Stromal cell of bone marrow (primary cell): ENCODE measurements around the gene ARL3.
"Not testable (repeated sequence)": the region's sequence is repeated elsewhere in the genome, so short reads cannot be mapped to it uniquely, and the experiment has no call there.

Experiments
- DNase-seq: peaks from one replicate; pipeline ENCODE4 v3.0.0-alpha.2; 2012; ENCODE audit warnings: low read depth

ARL3 gene

DNA sequence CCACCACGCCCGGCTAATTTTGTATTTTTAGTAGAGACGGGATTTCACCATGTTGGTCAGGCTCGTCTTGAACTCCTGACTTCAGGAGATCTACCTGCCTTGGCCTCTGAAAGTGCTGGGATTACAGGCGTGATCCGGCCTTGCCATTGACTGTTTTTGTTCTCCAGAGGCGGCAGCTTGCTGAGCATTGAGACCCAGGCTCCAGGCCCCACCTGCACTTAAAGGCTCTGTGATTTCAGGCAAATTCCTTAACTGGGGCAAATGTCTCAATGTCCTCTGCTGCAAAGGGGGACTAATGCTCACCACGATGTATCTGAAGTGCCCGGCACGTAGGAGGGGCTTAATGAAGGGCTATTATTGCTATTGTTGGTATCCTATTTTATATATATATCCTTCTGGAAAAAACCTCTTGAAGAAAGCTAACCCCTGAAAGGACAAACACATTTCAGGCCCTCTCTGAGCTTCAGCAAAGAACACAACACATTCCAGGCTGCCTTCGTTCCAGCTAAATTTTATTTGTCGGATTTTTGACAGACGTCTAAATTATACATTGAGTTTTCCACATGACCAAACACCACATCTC is 40.9 kb downstream of the ARL3 start:
- DNase-seq = no peak

DNA sequence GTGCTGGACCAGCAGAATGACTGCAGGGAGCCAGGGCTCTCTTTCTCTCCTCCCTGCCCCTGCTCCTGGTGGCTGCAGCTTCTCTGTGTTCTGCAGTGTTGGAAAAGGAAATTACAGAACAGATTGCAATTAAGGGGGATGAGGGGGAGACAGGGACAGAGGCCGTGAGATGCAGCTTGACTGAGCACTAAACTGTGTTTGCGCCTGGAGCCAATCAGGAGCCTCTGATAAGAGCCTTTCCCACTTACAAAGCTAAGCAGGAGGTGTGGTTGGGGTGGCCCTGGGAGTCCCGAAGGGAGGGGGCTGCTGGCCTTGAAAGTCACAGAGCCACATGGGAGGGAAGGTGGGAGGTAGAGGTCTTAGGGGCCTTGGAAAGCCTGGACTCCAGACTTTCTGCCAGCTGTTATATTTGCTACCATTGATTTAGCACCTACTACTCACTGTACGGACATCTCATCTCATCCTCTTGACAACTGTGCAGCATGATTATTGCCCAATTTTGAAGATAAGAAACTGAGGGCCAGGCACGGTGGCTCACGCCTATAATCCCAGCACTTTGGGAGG is 43.2 kb downstream of the ARL3 start:
- no peak for DNase-seq

DNA sequence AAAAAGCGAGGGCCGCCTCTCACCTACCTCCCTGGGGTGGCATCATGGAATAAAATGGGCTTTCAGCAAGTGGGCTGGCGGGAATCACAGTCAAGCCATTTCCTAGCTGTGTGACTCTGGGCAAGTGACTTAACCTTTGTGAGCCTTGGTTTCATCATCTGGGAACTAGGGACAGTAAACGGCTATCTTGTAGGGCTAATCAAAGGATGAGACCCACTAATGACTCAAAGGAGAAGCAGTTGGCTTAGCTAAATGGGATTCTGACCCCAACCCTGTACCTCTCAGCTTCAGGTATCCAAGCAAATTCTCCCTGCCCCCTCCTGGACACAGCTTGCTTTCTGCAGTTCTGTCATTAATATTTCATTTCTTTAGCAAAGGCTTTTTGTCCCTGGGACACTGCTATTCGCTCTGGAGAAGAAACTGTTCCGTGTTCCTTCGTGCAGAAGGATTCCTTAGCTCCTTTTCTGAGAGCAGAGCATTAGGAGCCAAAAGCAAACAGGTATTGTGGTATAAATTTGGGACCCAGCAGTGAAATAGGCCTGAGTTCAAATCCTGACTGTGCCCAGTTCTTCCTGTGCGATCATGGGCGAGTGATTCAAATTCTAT is 44.0 kb downstream of the ARL3 start:
- no peak for DNase-seq

DNA sequence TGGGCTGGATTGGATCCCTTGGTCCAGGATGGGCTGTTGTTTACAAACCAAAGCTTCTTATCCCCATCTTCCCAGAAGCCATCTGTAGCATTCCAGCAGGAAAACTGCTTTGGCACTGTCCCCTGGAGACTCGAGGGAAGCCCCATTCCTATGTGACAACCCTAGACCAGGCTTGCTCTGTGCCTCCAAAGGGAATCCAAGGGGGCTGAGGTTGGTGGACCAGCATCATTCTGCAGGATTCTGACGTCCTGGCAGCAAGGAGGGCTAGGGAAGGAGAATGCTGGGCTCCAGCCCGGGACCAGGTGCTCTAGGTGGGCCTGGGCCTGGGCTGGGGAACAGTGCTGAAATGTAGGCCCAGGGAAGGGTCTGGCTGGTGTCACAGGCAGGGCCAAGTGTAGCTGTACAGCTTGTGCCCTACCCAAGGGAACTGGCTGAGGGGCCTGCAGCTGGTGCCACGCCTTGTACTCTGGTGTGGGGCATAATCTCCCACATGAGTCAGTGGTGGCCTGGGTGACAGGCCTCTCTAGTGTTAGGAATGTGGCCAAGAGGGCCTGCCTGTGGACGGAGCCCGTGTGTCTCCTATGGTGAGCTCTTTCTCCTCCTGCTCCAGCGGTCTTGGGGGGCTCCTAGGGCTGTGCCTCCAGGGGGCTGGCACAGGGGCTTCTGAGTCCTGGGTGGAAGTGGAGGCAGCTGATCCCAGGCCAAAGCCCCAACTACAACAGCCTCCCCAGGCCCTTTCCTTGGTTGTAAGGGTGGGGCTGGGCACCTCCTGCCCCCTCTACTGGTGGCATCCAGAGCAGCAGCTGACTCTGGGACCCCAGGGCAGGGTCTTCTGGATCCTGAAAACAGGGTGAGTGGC is 44.8 kb downstream of the ARL3 start:
- DNase-seq = no peak

DNA sequence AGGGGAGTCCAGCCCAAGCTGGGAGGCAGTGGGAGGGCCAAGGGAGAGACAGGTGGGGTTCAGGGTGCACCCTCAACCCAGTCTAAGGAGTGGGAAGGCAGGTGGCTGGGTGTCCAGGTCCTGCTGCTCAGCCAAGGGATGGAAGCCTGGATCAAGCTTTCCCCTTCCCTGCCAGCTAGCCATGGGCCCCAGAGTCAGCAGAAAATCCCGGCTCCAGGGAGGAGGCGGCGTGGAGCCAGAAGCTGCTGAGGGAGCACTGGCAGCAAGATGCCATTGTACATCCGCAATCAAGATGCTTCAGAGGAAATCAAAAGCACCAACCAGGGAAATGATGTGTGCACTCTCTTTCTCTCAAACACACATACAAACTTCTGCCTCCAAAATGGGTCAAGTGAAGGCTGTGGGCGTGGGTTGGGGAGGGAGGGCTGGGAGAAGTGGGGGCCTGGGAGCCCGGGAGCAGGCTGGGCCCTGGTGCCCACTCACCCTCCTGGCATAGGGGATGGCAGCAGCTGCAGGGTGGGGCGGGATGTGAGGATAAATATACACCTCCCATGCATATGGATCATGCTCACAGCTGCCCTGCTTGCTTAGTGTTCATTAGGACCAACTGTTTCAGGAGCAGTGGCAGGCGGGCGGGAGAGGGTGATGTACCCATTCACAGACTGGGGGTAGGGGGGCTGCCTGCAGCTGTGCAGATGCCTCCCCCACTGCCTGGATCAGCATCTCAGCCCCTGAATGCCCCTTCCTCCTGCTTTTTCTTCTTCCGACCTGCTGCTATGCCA is 45.7 kb downstream of the ARL3 start:
- no peak for DNase-seq

DNA sequence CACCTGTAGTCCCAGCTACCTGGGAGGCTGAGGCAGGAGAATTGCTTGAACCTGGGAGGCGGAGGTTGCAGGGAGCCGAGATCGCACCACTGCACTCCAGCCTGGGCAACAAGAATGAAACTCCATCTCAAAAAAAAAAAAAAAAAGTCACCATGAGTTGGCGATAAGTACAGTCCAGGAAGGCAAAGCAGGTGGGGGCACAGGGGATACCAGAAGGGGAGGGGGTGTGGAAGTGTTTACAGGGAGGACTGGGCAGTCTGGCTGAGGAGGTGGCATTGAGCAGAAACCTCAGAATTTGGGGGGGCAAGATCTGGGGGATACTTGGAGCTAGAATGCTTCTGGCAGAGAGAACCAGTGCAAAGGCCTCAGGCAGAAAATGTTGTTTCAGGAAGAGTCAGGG is 46.8 kb downstream of the ARL3 start:
- not testable (repeated sequence) for DNase-seq

DNA sequence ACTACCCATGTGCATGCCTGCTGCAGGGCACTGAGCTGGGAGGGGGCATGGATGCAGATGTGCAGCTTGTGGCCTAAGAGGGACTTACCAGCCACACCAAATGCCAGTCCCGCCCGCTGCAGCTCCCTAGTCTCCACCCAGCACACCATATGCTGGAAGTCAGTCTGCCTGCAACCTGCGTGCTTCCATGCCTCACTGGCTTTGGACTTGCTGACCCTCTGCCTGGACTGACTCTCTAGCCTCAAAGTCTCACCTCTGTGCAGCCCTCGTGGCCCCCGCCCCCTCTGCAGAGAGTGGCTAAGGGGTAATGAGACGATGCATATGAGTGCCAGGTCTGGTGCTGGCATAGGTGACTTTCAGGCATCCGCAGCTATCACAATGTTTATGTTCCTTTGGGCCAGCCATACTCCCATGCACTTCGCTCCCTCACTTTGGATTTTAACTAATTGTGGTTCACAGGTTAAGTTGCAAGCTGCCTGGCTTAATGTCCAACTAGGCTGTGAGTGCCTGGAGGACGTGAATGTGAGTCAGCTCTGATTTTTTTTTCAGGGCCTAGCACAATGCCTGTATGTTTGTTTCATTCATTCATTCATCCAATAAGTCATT is 48.2 kb downstream of the ARL3 start:
- DNase-seq = no peak

DNA sequence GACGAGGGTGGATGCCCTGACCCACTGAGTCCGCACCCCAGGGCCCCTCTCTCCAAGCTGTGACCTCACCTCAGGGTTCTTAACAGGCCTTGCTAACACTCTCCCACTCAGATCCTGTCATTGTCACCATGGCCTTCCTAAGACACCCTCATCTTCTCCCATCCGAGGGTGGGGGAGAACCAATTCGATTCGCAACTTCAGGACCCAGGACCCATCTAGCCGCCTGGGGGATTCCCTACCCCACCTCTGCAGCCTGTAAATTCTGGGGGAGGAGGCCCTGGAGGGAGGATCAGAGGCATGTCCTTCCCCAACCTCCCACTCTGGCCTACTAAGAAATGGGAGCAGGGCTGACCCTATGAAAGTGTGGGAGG is 52.6 kb downstream of the ARL3 start:
- no peak for DNase-seq

DNA sequence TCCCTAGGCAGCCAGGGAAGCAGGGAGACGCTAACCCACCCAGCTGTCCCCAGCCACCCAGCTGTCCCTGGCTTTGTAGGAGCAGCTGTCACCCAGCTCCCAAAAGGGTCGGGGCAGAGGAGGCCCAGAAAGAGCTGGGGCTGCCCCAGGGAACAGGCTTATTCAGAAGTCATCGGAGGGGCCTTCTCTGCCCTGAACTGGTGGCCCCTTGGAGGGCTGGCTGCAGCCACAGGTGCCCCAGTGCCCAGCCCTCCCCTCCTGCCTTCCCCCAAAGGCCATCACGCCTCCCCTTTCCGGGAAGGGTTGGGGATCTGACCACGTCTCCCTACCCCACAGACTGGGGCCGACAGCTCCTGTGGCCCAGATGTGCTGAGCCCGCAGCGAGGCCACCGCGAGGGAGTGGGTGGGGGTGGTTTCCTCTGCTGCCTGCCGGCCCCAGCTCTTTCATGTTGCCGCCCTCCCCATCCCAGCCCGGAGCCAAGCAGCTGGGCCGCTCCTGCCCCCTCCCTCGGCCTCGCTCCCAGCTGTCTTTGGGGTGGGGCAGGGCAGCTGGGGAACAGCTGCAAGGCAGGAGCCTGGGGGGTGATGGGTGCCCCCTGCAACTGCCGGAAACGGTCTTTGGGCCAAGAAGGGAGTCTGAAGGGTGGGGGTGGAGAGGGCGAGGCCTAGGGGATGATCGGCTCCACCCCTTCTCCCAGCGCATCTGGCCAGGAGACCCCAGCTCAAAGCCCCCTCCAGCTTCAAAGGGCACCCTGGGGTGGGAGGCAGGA is 53.1 kb downstream of the ARL3 start:
- DNase-seq = no peak

DNA sequence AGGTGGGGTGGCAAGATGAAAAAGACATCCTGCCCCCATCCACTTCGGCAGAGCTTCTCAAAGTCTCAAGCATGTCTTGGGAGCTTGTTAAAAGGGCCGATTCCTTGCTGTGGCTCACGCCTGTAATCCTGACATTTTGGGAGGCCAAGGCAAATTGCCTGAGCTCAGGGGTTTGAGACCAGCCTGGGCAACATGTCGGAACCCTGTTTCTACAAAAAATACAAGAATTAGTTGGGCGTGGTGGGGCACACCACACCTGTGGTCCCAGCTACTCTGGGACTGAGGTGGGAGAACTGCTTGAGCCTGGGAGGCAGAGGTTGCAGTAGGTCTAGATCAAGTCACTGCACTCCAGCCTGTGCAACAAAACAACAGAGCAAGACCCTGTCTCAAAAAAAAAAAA is 55.4 kb downstream of the ARL3 start:
- no peak for DNase-seq

DNA sequence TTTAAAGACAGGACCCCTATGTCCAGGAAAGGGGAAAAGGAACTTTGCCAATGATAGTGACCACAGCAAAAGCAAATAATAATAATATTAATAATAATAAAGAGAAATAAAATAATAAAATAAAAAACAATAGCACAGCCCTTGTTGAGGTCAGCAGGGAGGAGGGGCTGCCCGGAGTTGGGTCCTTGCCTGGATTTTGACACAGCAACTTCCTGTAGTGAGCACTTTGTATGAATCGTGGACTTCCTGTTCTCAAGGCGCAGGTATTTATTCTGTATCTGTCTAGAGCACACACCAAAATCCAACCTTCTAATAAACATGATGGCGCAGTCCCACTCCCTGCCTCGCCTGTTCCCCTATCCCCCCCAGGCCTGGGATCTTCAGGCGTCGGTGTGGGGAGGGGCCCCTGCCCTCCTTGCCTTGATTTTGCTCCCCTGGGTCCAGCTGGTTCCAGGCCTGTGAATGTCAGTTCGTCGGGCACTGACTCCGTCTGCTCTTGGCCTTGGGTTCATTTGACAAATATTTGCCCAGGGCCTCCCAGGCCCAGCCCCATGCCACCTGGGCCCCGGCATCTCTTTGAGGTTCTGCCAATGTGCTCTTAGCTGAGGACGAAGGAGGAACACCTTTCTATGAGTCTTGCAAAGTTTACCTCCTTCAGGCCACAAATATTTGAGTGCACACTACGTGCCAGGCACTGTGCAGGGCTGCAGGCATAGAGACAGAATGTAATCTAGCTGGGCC is 56.0 kb downstream of the ARL3 start:
- no peak for DNase-seq

DNA sequence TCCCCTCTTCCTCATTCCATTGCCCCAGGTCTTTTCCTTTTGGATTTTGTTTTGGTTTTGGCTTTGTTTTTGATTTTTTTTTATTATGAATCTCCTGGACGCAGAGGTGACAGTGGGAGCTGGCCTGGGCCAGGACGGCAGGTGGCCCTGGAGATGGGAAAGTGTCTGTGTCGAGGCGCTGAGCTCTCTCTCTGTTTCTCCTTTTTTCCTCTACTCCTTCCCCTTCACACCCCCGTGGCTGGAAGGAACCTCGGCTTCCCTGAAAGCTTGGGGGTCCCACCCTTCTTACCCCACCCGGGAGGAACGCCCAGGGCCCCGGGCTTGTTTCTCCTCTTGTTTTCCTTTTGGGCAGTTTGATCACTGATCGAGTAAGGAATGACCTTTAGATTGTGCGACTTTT is 56.7 kb downstream of the ARL3 start:
- DNase-seq = no peak

DNA sequence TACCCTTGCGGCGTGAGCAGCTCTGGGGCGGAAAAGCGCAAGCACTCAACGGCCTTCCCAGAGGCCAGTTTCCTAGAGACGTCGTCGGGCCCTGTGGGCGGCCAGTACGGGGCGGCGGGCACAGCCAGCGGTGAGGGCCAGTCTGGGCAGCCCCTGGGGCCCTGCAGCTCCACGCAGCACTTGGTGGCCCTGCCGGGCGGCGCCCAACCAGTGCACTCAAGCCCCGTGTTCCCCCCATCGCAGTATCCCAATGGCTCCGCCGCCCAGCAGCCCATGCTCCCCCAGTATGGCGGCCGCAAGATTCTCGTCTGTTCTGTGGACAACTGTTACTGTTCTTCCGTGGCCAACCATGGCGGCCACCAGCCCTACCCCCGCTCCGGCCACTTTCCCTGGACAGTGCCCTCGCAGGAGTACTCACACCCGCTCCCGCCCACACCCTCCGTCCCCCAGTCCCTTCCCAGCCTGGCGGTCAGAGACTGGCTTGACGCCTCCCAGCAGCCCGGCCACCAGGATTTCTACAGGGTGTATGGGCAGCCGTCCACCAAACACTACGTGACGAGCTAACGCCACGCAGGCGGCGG is 57.3 kb downstream of the ARL3 start:
- no peak for DNase-seq

DNA sequence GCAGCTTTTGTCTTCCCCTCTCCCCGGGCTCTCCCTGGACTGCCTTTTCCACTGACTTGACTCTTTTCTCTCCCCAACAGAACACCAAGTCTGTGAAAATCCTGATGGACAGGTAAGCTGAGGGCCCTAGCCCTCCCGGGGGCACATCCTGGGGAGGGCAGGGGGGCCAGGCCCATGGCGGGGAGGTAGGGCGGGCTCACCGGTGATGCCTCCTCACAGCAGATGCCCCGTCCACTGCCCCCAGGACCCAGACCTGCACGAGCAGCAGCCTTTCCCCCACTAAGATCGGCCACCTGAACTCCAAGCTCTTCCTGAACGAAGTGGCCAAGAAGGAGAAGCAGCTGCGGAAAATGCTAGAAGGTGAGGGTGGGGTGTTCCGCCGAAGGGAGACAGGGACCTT is 58.2 kb downstream of the ARL3 start:
- no peak for DNase-seq

DNA sequence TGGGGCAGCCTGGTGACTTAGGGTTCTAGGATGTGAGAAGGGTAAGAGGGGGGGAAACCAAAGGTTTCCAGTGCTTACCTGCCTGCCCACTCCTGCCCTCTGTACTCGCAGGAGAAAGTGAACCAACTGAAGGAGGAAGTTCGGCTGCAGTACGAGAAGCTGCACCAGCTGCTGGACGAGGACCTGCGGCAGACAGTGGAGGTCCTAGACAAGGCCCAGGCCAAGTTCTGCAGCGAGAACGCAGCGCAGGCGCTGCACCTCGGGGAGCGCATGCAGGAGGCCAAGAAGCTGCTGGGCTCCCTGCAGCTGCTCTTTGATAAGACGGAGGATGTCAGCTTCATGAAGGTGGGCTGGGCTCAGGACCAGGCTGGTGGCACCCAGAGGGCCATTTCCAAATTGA is 59.2 kb downstream of the ARL3 start:
- DNase-seq = no peak

DNA sequence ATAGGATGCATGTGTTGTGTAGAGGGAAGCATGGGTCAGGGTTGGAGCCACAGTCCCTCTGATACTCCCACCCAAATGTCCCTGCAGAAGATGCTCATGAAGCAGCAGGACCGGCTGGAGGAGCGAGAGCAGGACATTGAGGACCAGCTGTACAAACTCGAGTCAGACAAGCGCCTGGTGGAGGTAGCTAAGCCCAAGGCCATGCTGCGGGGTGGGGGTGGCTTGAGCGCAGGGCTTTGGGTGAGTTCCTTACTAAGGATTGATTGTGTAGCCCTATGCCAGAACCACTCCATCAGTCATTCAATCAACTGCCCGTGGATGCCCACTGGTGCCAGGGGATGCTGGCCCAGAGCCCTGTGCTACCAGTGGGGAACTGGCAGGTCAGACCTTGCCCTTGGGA is 59.6 kb downstream of the ARL3 start:
- no peak for DNase-seq

DNA sequence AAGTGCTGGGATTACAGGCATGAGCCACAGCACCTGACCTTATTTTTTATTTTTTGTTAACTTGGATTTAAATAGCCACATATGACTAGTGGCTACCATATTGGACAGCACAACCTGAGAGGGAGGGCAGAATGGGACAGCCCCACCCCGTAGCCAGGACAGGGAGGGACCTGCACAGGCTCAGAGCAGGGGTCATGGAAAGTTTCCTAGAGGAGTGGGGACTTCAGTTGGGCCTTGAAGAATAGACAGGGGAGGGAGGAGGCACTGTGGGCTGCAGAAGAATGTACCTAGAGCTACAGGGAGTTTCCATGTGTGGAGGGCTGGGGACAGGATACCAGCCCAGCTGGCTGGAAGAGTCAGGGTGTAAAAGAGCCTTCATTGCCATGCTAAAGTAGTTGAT is 61.1 kb downstream of the ARL3 start:
- DNase-seq = no peak

DNA sequence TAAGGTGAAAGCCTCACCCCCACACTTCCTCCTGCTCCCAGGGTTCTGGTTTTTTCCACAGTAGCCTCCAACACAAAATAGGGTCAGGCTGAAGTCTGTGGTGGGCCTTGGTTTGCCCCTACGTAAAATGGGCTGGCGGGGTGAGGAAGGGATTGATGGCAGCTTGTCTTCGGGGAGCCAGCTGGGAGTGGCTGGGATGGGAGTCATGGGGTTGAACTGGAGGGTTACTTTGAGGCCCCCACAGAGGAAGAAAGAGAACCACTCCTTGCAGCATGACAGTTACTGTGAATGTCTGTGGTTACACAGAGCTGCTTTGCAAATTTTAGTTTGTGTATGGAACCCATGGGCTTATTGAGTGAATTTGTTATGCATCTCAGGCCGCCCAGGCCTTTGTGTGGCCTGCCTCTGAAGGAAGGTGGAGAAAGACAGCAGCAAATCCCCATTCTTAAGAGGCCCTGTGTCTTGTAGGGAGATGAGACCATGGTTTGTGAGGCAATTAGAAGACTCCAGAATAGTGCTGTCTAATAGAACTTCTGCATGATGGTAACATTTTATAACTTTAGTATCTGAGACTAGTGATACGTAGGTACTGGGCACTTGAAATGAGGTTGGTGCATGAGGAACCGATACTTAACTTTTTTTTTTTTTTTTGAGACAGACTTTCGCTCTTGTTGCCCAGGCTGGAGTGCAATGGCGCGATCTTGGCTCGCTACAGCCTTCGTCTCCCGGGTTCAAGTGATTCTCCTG is 61.9 kb downstream of the ARL3 start:
- no peak for DNase-seq

DNA sequence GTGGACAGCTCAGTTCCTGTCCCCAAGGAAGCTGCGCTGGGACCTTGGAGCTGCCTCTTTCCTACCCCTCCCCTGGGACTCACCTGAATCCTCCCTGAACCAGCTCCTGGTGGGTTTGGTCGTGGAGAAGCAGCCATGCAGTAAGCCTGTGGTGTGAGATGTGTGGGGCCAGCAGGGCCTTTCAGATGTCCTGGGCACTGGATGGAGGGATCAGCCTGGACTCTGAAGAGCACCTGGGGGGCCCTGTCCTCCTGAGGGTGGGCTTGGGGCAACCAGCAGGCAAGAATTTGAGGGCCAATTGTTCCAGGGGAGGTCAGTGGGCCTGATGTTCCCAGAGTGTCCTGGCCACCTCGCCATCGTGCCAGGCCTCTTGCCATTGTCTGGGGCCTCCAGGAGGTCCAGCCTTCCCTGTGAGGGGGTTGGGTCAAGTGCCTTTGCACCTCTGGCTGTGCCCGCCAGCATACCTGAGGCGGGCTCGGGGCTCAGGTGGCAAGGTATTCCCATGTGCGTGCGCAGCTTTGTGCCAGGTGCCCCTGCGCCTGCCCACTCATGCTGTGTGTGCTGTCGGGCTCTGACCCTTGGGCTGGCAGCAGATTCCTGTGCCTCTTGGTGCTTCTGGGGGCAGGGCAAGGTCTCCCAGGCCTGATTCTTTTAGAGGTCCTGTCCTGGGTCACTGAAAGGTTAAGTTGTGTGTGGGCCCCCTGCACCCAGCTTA is 62.6 kb downstream of the ARL3 start:
- DNase-seq = no peak
